Vagina (tissue), 2 donors: ENCODE results near the gene PTPRD. TPM values are rescaled to one million over a fixed set of nuclear protein-coding genes. Genes with fewer than 3 reads are reported as not detected.

Experiments used
- DNase-seq, 2 donors: peaks; one replicate each; pipeline ENCODE4 v3.0.0-alpha.2; 2017; ENCODE audit errors: extremely low spot score in 2 of 2
- H3K27ac ChIP-seq: fragments of 200-600 bp; sonication (generic); one replicate; pipeline ENCODE4 v1.5.1; 2019
- H3K27me3 ChIP-seq: fragments of 200-600 bp; sonication (generic); one replicate; pipeline ENCODE4 v1.5.1; 2019
- H3K36me3 ChIP-seq, 2 donors: fragments of 200-600 bp; sonication (generic); one replicate each; pipeline ENCODE4 v1.5.1; 2017 to 2019
- H3K4me1 ChIP-seq: fragments of 200-600 bp; sonication (generic); one replicate; pipeline ENCODE4 v1.5.1; 2019
- H3K4me3 ChIP-seq, 2 donors: fragments of 200-600 bp; sonication (generic); 1 replicate in 1 of 2; 2 replicates in 1 of 2; pipeline ENCODE4 v1.5.1; 2016 to 2019
- H3K9me3 ChIP-seq: fragments of 200-600 bp; sonication (generic); one replicate; pipeline ENCODE4 v1.5.1; 2019
- CTCF ChIP-seq, 3 experiments: fragments of 450-650 bp in 2 of 3; fragments of 200-600 bp in 1 of 3; sonication (generic) in 1 of 3; IDR thresholded peaks; one replicate each; pipeline ENCODE4 v1.5.1; 2017 to 2019; ENCODE audit warnings: antibody characterized with exemption in 3 of 3, mild to moderate bottlenecking in 2 of 3, moderate library complexity in 2 of 3
- POLR2A ChIP-seq, 2 donors: fragments of 450-650 bp; IDR thresholded peaks; one replicate each; pipeline ENCODE4 v1.6.1; 2017; ENCODE audit warnings: antibody characterized with exemption in 2 of 2, mild to moderate bottlenecking in 2 of 2, moderate library complexity in 2 of 2
- POLR2AphosphoS5 ChIP-seq, 2 donors: sonication (generic); formaldehyde crosslinking; IDR thresholded peaks; one replicate each; pipeline ENCODE4 v1.9.0; 2017; ENCODE audit warnings: antibody characterized with exemption in 2 of 2, mild to moderate bottlenecking in 2 of 2, low read depth in 1 of 2; ENCODE audit not compliant: insufficient read depth in 1 of 2
- intact Hi-C: fragments of 100-400 bp; cut with DNase I; formaldehyde crosslinking; loops from one replicate; pipeline ENCODE4 v1.15.1; 2023
- total RNA-seq: library from RNA; depleted of rRNA; stranded (reverse); fragments of >200 nt; gene quantifications from one replicate; pipeline ENCODE4 v1.2.3, GENCODE V29; 2016

The PTPRD gene
- total RNA-seq, 1 donor from 2014 or later: 10.3 TPM

DNA sequence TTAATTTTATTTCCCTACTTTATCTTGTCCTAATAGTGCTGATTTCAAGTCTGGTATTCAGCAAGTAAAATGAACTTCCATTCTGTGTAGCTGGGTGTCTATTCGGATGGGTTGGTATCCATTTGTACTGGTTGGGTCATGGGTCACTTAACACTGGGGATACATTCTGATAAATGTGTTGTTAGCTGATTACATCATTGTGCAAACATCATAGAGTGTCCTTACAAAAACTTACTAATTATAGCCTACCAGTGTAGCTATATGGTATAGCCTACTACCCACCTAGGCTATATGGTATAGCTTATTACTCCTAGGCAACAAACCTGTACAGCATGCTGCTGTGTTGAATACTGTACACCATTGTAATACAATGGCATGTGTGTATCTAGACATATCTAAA lies 1439.5 kb downstream of the PTPRD start:
- Histone ChIP-seq H3K4me1 (no peaks in the 10 kb centered on the region), H3K27me3 (no peaks in the 10 kb centered on the region), H3K36me3 (no peaks in the 10 kb centered on the region), H3K4me3 (no peak overlapping the region), H3K27ac (no peak overlapping the region), H3K9me3 (no peaks in the 10 kb centered on the region)
- intact Hi-C loops: no loop called here
- DNase-seq: no peak
- TF ChIP-seq CTCF (IDR thresholded peaks at IDR 0.05) (no peak), POLR2A (IDR thresholded peaks at IDR 0.05) (no peak), POLR2AphosphoS5 (IDR thresholded peaks at IDR 0.05; ENCODE audit: insufficient read depth in 1 of 2, low read depth in 1 of 2) (no peak)

DNA sequence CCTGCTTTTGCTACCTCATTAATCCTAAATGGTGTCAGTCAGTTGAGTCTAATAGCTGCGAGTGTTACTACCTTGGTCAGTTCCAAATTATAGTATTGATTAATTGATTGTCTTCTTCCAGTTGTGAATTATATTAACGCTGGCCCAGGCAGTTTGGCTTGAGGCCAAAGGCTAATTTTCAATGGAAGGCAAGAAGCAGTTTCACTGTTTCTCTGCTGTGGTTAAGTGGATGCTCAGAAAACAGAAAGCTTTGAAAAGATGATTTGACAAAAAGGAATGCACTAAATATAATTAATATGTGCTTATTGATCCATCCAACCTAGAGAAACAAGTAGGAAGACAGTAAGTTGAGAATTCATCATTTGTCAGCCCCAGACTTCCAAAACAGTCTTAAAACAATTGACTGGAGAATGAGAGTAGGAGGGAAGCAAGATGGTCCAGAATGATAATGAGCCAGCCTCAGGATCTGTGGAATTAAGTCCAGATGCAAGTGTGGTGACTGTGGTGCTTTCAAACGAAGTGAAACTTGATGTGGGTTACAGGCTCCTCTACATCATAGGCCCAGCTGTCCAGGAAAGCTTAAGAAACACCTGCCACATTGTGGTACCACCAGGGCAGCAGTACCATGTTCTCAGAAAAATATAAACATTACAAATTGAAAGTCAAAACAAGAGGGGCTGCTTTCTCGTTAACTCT lies 1442.2 kb downstream of the PTPRD start:
- H3K4me3 ChIP-seq: no peak overlapping the region
- no peak overlapping the region for H3K27ac ChIP-seq
- TF ChIP-seq CTCF (IDR thresholded peaks at IDR 0.05) (no peak), POLR2A (IDR thresholded peaks at IDR 0.05) (no peak), POLR2AphosphoS5 (IDR thresholded peaks at IDR 0.05; ENCODE audit: insufficient read depth in 1 of 2, low read depth in 1 of 2) (no peak)
- no peaks in the 10 kb centered on the region for H3K27me3 ChIP-seq
- H3K36me3 ChIP-seq: no peaks in the 10 kb centered on the region
- no peak for DNase-seq
- no peaks in the 10 kb centered on the region for H3K4me1 ChIP-seq
- H3K9me3 ChIP-seq: no peaks in the 10 kb centered on the region
- intact Hi-C loops: no loop called here

GRCh38 chr9:9142001-9142400 lies 1470.8 kb downstream of the PTPRD start:
- no peaks in the 10 kb centered on the region for H3K27me3 ChIP-seq
- H3K4me1 ChIP-seq: no peaks in the 10 kb centered on the region
- intact Hi-C loops: no loop called here
- DNase-seq: no peak
- no peak overlapping the region for H3K4me3 ChIP-seq
- TF ChIP-seq CTCF (IDR thresholded peaks at IDR 0.05) (no peak), POLR2AphosphoS5 (IDR thresholded peaks at IDR 0.05; ENCODE audit: insufficient read depth in 1 of 2, low read depth in 1 of 2) (no peak), POLR2A (IDR thresholded peaks at IDR 0.05) (no peak)
- H3K9me3 ChIP-seq: no peaks in the 10 kb centered on the region
- H3K27ac ChIP-seq: no peak overlapping the region
- no peaks in the 10 kb centered on the region for H3K36me3 ChIP-seq

DNA sequence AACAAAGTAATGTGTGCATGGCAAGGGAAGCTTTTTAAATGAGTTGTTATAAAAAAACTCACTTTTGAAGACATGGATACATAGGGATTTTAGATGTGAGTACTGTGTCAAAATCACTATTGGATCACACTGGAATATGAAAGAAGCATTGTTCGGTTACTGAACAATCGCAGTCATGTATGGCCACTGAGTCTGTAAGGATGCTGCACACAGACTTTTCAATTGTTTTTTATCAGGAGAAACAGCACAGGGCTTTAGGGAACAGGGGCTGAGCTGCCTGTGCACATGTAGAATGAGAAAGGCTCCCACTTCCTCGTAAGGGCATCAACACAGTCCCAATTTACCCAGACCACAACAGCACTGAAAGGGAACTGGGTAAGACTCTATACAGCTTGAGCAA lies 1479.3 kb downstream of the PTPRD start:
- TF ChIP-seq POLR2A (IDR thresholded peaks at IDR 0.05): no peak
- TF ChIP-seq CTCF (IDR thresholded peaks at IDR 0.05): no peak
- TF ChIP-seq POLR2AphosphoS5 (IDR thresholded peaks at IDR 0.05; ENCODE audit: insufficient read depth in 1 of 2, low read depth in 1 of 2): no peak
- no peak overlapping the region for H3K4me3 ChIP-seq
- no peak for DNase-seq
- H3K27me3 ChIP-seq: no peaks in the 10 kb centered on the region
- H3K9me3 ChIP-seq: no peaks in the 10 kb centered on the region
- intact Hi-C loops: no loop called here
- H3K36me3 ChIP-seq: no peaks in the 10 kb centered on the region
- H3K4me1 ChIP-seq: no peaks in the 10 kb centered on the region
- no peak overlapping the region for H3K27ac ChIP-seq

DNA sequence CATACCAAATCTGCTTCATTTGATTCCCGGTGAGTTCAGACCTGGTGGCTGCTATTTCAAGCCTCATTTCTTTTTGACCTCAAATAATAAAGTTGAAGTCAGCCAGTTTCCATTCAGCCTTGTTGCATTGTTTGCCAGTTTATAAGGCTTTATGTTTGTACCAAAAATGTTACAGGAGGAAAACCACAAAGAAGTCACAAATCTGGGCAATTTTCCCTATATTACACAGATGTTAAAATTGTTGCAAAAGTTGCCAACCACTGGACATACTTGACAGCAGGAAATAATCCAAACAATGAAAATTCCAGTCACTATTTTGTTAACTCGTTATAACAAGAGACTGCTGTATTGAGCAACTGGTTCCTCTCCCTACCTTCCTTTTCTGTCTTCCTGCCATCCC lies 1488.2 kb downstream of the PTPRD start:
- intact Hi-C loops: no loop called here
- no peak overlapping the region for H3K4me3 ChIP-seq
- TF ChIP-seq POLR2A (IDR thresholded peaks at IDR 0.05) (no peak), POLR2AphosphoS5 (IDR thresholded peaks at IDR 0.05; ENCODE audit: insufficient read depth in 1 of 2, low read depth in 1 of 2) (no peak), CTCF (IDR thresholded peaks at IDR 0.05) (no peak)
- no peak overlapping the region for H3K27ac ChIP-seq
- H3K9me3 ChIP-seq: no peaks in the 10 kb centered on the region
- H3K27me3 ChIP-seq: no peaks in the 10 kb centered on the region
- DNase-seq: no peak
- no peaks in the 10 kb centered on the region for H3K4me1 ChIP-seq
- H3K36me3 ChIP-seq: no peaks in the 10 kb centered on the region
